Esophagus (tissue), 2 donors: ENCODE results near the gene FAM156A. TPM values are rescaled to one million over a fixed set of nuclear protein-coding genes. Genes with fewer than 3 reads are reported as not detected.
"Not testable (repeated sequence)": the region's sequence is repeated elsewhere in the genome, so short reads cannot be mapped to it uniquely, and the experiment has no call there.

Experiments used
- H3K27ac ChIP-seq, 2 donors: one replicate each; pipeline ENCODE4 v1.5.1; 2013; ENCODE audit warnings: low read depth in 2 of 2, mild to moderate bottlenecking in 2 of 2, inconsistent platforms in 1 of 2, low read length in 1 of 2, moderate library complexity in 1 of 2
- H3K27me3 ChIP-seq, 2 donors: one replicate each; pipeline ENCODE4 v1.6.1; 2013; ENCODE audit warnings: low read length in 2 of 2, control low read depth in 1 of 2, mild to moderate bottlenecking in 1 of 2; ENCODE audit not compliant: insufficient read depth in 2 of 2, control insufficient read depth in 1 of 2
- H3K36me3 ChIP-seq, 2 donors: one replicate each; pipeline ENCODE4 v1.6.1; 2013; ENCODE audit warnings: low read length in 1 of 2; ENCODE audit not compliant: control insufficient read depth in 2 of 2, insufficient read depth in 2 of 2
- H3K4me1 ChIP-seq, 2 donors: one replicate each; pipeline ENCODE4 v1.6.1; 2013; ENCODE audit warnings: low read length in 1 of 2; ENCODE audit not compliant: control insufficient read depth in 2 of 2, insufficient read depth in 2 of 2
- H3K4me3 ChIP-seq, 2 donors: one replicate each; pipeline ENCODE4 v1.5.1; 2013; ENCODE audit warnings: low read length in 2 of 2, mild to moderate bottlenecking in 2 of 2, low read depth in 1 of 2, moderate library complexity in 1 of 2
- H3K9me3 ChIP-seq, 2 donors: one replicate each; pipeline ENCODE4 v1.6.1; 2013; ENCODE audit warnings: mild to moderate bottlenecking in 2 of 2, low read depth in 1 of 2, low read length in 1 of 2, moderate library complexity in 1 of 2; ENCODE audit not compliant: control insufficient read depth in 2 of 2, insufficient read depth in 1 of 2
- WGBS, 2 donors: extraction: QIAGEN DNeasy Blood & Tissue Kit; methylation state at CpG; one replicate each; pipeline ENCODE4 v1.1.7; 2013; 5-methylcytosine and 5-hydroxymethylcytosine counted together
- polyA plus RNA-seq, 2 donors: library from polyadenylated mRNA; stranded (reverse); fragments of 200-250 nt; gene quantifications; one replicate each; pipeline ENCODE4 v1.2.3, GENCODE V29; 2013
- donor health status: healthy with polysubstance abuse.
- donor health status: Bipolar disorder and iron deficiency.

FAM156A gene, protein sequence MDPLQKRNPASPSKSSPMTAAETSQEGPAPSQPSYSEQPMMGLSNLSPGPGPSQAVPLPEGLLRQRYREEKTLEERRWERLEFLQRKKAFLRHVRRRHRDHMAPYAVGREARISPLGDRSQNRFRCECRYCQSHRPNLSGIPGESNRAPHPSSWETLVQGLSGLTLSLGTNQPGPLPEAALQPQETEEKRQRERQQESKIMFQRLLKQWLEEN
- 10 to 100 TPM in 1 of 2 donors, 1 to 10 TPM in 1; 9.0 to 11.6 TPM for polyA plus RNA-seq

DNA sequence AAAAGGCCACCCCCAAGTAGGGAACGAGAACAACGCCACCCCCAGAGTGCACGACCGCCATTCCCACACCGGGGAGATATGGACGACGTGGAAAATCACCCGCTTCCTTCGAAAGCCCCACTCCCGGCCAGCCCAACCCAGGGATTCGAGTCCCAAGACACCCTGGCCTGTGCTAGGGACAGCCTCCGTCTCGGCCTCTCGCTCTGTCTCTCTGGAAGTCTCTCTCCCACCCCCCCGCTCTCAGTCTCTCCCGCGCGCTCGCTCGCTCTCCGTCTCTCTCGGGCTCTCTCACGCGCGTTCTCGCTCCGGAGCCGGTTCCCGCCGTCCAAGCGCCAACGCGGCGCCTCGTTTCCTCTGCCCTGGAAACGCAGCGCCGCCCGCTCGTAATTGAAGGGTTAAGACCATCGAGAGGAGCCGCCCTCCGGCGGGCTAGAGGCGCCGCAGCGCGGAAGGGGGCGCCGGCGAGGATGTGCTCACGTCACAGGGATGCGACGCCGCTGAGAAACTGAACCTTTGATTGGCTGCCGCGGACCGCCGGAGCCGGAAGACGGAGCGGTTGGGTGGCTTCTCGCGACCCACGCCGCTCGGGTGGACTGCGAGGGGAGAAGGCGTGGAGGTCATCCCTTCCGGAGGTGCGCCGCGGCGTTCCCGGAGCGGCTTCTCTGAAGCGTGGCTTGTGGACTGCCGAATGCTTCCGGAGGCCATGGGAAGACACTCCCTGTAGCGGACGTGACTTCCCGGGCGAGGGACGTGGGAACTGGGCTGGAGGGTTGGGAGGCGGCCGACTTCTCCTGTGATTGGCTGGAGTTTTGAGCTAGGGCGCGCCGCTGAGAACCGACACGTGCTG, at the start of gene FAM156A:
TSS of gene FAM156A (minus strand) at position 406 of the 847 bp plus-strand sequence. CDS start 9,930 bp downstream, outside the sequence.
- H3K27ac ChIP-seq, H3K9me3 ChIP-seq, H3K4me3 ChIP-seq, H3K4me1 ChIP-seq, H3K36me3 ChIP-seq, H3K27me3 ChIP-seq: not testable (repeated sequence)
- WGBS, 2 donors: no CpG with 5 or more reads among the region's 91 CpGs

DNA sequence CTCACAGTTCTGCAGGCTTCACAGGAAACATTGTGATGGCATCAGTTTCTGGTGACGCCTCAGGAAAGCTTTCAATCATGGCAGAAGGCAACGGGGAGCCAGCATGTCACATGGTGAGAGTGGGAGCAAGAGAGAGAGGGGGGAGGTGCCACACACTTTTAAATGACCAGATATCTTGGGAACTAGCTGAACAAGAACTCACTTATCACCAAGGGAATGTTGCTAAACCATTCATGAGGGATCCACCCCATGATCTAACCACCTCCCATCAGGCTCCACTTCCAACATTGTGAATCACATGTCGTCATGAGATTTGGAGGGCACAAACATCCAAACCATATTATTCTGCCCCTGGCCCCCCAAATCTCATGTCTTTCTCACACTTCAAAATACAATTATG, 47.0 kb upstream of the FAM156A start:
- 32 to 46% methylated on average over 3 of the region's 3 CpGs for WGBS, 2 donors
- Histone ChIP-seq H3K27ac (no peak overlapping the region), H3K4me3 (no peak overlapping the region), H3K36me3 (no peaks in the 10 kb centered on the region), H3K4me1 (no peaks in the 10 kb centered on the region), H3K9me3 (no peaks in the 10 kb centered on the region), H3K27me3 (peaks cover 0 to 9% of the 10 kb centered on the region in 2 donors)

DNA sequence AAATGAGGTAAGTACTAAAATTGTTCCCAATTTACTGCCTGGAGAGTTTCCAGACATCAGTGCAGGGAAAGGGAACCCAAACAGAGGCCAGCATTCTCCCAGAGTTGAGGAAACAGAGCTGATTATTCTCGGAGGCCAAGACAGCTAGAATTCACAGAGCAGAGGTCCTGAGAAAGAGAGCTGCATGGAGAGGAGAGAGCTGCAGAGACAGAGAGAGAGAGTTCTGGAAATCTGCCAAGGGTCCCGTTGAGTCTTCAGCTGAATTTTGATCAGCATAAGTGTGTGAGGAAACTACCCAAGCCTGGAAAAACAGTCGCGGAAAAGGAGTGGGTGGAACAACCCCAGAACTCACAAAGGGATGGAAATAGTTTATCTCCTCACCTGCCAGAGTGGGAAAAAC, 46.5 kb upstream of the FAM156A start:
- Histone ChIP-seq H3K27me3 (peaks cover 0 to 9% of the 10 kb centered on the region in 2 donors), H3K27ac (no peak overlapping the region), H3K4me3 (no peak overlapping the region), H3K36me3 (no peaks in the 10 kb centered on the region), H3K9me3 (no peaks in the 10 kb centered on the region), H3K4me1 (no peaks in the 10 kb centered on the region)
- 15 to 18% methylated on average over 4 of the region's 4 CpGs for WGBS, 2 donors

DNA sequence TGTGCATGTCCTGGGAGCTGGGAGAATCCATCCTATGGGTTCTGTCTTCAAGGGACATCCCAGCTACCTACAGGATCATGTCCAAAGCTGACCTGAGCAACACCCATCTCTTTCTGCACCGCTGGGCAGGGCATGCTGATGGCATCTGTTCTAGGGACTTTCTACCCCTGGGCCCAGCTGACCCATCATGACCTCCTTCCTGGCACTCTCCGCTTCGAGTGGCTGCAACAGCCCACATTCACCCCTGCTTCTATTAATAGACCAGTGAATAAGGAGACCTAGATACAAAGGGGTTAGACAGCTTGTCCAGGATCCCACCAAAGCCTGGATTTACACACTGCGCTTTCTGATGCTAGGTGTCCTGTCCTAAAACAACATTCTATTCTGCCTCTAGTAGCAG, 45.7 kb upstream of the FAM156A start:
- Histone ChIP-seq H3K4me3 (no peak overlapping the region), H3K9me3 (no peaks in the 10 kb centered on the region), H3K27me3 (peaks cover 0 to 9% of the 10 kb centered on the region in 2 donors), H3K36me3 (no peaks in the 10 kb centered on the region), H3K4me1 (no peaks in the 10 kb centered on the region), H3K27ac (no peak overlapping the region)
- 58 to 69% methylated on average over 4 of the region's 4 CpGs for WGBS, 2 donors

DNA sequence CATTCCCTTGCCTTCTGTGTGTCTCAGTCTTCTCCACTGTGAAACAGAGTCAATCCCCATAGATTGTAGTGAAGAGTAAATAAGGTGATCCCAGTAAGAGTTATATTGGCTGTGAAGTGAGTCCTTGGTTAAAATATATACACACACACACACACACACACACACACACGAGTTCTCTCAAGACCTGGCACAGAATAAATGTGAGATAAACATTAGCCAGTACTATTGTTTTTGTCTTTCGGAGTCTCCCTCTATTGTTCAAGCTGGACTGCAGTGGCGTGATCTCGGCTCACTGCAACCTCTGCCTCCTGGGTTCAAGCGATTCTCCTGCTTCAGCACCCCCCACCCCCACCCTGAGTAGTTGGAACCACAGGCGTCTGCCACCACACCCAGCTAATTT, 44.8 kb upstream of the FAM156A start:
- no peaks in the 10 kb centered on the region for H3K9me3 ChIP-seq
- H3K27ac ChIP-seq: no peak overlapping the region
- H3K4me1 ChIP-seq: no peaks in the 10 kb centered on the region
- no peaks in the 10 kb centered on the region for H3K36me3 ChIP-seq
- H3K4me3 ChIP-seq: no peak overlapping the region
- H3K27me3 ChIP-seq: peaks cover 0 to 9% of the 10 kb centered on the region in 2 donors
- WGBS, 2 donors: 42 to 55% methylated on average over 6 of the region's 6 CpGs

DNA sequence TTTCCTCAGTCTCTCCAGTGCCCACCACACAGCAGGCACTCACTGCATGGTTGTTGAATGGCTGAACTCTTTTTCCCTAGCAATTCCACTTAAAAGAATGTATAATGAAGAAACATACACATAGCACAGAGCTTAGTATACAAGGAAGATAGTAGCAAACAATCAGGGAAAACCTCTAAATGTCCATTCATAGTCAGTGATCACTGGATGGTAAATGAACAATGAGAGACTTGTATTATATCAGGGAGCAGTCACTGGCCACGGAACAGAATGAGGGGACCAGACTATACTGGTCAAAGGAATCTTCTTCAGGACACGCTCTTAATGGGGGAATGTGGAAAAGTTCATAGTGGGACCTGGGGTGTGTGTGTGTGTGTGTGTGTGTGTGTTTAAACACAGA, 43.6 kb upstream of the FAM156A start:
- H3K9me3 ChIP-seq: no peaks in the 10 kb centered on the region
- H3K36me3 ChIP-seq: no peaks in the 10 kb centered on the region
- no peak overlapping the region for H3K4me3 ChIP-seq
- no peak overlapping the region for H3K27ac ChIP-seq
- 87 to 90% methylated on average over 2 of the region's 2 CpGs for WGBS, 2 donors
- peaks cover 0 to 9% of the 10 kb centered on the region in 2 donors for H3K27me3 ChIP-seq
- no peaks in the 10 kb centered on the region for H3K4me1 ChIP-seq

DNA sequence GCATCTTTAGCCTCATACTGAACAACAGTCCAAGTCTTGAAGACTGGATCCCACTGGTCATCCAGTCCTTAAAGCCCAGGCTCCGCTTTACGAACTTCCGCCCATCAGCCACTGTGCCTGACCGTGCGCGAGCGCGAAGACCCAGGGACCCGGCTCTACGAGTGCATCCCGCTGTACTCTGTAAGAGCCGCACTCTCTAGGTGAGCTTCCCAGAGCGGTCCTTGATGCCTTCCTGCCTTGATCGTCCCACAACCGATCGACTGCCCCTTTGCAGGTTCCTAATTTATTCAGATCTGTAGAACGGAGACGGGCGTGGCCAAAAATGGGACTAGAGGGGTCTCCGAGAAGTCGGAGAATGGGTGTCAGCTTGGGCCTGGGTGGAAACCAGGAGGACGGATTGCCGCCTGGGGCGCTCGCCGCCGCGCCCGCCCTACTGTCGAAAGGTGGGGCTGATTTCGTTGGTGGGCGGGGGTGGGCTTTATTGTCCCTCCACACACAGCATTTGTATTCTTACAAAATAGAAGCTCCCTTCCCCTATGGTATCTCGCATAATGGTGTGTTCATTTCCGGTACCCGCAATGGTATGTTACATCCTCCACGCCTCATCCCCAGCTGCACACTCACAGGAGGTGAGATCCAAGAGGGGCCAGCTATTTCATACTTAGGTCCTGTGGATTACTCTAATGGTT, 42.3 kb upstream of the FAM156A start:
- WGBS, 2 donors: 29 to 58% methylated on average over 36 of the region's 36 CpGs

DNA sequence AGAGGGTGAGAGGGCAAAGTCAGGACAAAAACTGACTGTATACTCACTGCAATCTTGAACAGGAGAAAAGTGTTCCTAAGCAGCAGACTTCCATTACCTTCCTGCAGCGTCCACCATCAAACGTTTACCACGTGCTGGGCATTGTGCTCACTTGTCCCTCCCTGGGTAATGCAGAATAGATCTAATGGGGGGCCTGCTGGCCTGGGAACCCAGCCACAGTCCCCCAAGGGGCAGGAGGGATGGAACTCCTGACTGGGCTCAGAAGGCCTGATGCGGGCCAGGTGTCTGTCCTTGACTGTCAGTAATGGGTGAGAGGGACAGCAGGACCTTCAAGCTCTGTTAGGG, 37.6 kb upstream of the FAM156A start:
- Histone ChIP-seq H3K9me3 (no peaks in the 10 kb centered on the region), H3K27ac (peak overlapping the region in 1 of 2 donors; percentile 47), H3K4me3 (peak overlapping the region in 1 of 2 donors; percentile 42), H3K4me1 (no peaks in the 10 kb centered on the region), H3K27me3 (peaks cover 0 to 1% of the 10 kb centered on the region in 2 donors), H3K36me3 (no peaks in the 10 kb centered on the region)
- 12 to 46% methylated on average over 4 of the region's 4 CpGs for WGBS, 2 donors

More for the DNA sequence above, 42.3 kb upstream of the FAM156A start:
- no peak overlapping the region for H3K4me3 ChIP-seq
- H3K9me3 ChIP-seq: no peaks in the 10 kb centered on the region
- H3K36me3 ChIP-seq: no peaks in the 10 kb centered on the region
- peaks cover 0 to 4% of the 10 kb centered on the region in 2 donors for H3K27me3 ChIP-seq
- H3K4me1 ChIP-seq: no peaks in the 10 kb centered on the region
- no peak overlapping the region for H3K27ac ChIP-seq

DNA sequence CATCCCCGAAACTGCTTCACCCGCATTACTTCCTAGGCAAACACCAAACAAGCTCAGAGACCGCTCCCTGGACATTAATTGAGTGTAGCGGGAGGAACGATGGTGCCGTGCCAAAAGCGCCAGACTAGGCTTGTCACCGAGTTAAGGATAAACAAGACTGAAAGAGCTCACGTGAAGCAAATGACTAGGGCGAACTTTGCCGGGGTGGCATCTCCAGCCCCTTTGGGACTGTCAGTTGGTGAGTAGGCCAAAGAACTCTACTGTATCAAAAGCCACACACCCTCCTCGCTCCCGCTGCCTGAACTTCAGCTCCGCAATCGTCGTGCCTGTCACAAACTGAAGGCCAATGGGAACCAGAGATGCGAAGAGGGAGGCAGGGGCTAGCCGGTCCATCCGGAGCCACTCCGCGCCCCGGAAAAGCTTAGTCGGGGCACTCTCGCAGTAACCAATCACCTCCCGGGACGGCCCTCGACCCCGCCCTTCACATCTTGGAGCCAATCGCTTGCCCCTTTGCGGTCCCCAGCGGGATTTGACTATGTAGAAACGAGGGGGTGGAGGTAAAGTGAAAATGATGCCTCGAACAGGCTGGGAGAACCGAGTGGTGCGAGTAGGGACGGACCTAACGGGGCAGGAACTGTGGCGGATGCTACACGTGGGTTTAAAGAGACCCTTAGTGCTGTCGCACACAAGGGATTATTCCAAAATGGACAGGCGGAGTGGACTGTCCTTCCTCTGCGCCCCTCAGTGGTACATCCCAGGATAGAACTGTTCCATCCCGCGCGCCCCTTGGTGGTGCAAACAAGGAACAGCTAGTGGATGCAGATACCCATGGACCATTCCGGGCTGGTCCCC, 37.0 kb upstream of the FAM156A start:
- Histone ChIP-seq H3K27me3 (no peaks in the 10 kb centered on the region), H3K27ac (peak overlapping the region; percentile 88), H3K36me3 (no peaks in the 10 kb centered on the region), H3K4me3 (peak overlapping the region; percentile 48 to 63), H3K4me1 (no peaks in the 10 kb centered on the region), H3K9me3 (no peaks in the 10 kb centered on the region)
- 0 to 29% methylated on average over 45 to 46 of the region's 46 CpGs for WGBS, 2 donors
